Neural progenitor cell (in vitro differentiated cells): Measurements from ENCODE around the gene KDELR3. TPM values are rescaled to one million over a fixed set of nuclear protein-coding genes. Genes with fewer than 3 reads are reported as not detected.

ENCODE experiments used
- DNase-seq: peaks from one replicate; pipeline ENCODE4 v3.0.0-alpha.2; 2016; ENCODE audit warnings: low spot score
- H2AFZ ChIP-seq: fragments of 200-600 bp; sonication (generic); replicated peaks from 2 replicates; pipeline ENCODE4 v1.6.1; 2016; ENCODE audit warnings: antibody characterized with exemption
- H3F3A ChIP-seq: fragments of 200-600 bp; sonication (generic); 2 replicates; pipeline ENCODE4 v1.6.1; 2016; ENCODE audit warnings: antibody characterized with exemption, low read depth
- H3K27ac ChIP-seq: fragments of 200-600 bp; sonication (generic); 2 replicates; pipeline ENCODE4 v1.5.1; 2016; ENCODE audit warnings: mild to moderate bottlenecking
- H3K27me3 ChIP-seq: fragments of 200-600 bp; sonication (generic); 2 replicates; pipeline ENCODE4 v1.6.1; 2016; ENCODE audit warnings: mild to moderate bottlenecking, moderate library complexity
- H3K36me3 ChIP-seq: fragments of 200-600 bp; sonication (generic); 2 replicates; pipeline ENCODE4 v1.5.1; 2016
- H3K4me1 ChIP-seq: fragments of 200-600 bp; sonication (generic); 2 replicates; pipeline ENCODE4 v1.6.1; 2016; ENCODE audit warnings: mixed run types
- H3K4me2 ChIP-seq: fragments of 200-600 bp; sonication (generic); 2 replicates; pipeline ENCODE4 v1.6.1; 2016
- H3K4me3 ChIP-seq: fragments of 200-600 bp; sonication (generic); 2 replicates; pipeline ENCODE4 v1.5.1; 2016
- H3K79me2 ChIP-seq: fragments of 200-600 bp; sonication (generic); 2 replicates; pipeline ENCODE4 v1.6.1; 2016; ENCODE audit warnings: low read depth
- H3K9ac ChIP-seq: fragments of 200-600 bp; sonication (generic); 2 replicates; pipeline ENCODE4 v1.6.1; 2016
- H3K9me3 ChIP-seq: fragments of 200-600 bp; sonication (generic); 2 replicates; pipeline ENCODE4 v1.5.1; 2016; ENCODE audit warnings: low read depth
- H4K20me1 ChIP-seq: fragments of 200-600 bp; sonication (generic); 2 replicates; pipeline ENCODE4 v1.6.1; 2016; ENCODE audit warnings: low read depth
- H3K27ac Mint-ChIP-seq: 3 replicates; pipeline ENCODE4 v1.8.0; 2021; ENCODE audit warnings: mixed read lengths
- H3K27me3 Mint-ChIP-seq: 2 replicates; pipeline ENCODE4 v1.8.0; 2022; ENCODE audit warnings: low read depth, mild to moderate bottlenecking, inconsistent platforms, moderate library complexity, mixed read lengths; ENCODE audit not compliant: insufficient read depth
- H3K36me3 Mint-ChIP-seq: 3 replicates; pipeline ENCODE4 v1.8.0; 2021; ENCODE audit warnings: mixed read lengths
- H3K4me1 Mint-ChIP-seq: 3 replicates; pipeline ENCODE4 v1.8.0; 2021; ENCODE audit warnings: mixed read lengths
- H3K4me3 Mint-ChIP-seq: 3 replicates; pipeline ENCODE4 v1.8.0; 2021; ENCODE audit warnings: mild to moderate bottlenecking, moderate library complexity, mixed read lengths
- H3K9me3 Mint-ChIP-seq: 3 replicates; pipeline ENCODE4 v1.8.0; 2020; ENCODE audit warnings: mixed read lengths
- CTCF ChIP-seq: fragments of 200-600 bp; sonication (generic); IDR thresholded peaks from 2 replicates; pipeline ENCODE4 v1.5.1; 2017; ENCODE audit warnings: antibody characterized with exemption, mild to moderate bottlenecking
- EZH2 ChIP-seq: fragments of 200-600 bp; sonication (generic); IDR thresholded peaks from 2 replicates; pipeline ENCODE4 v1.6.1; 2017; ENCODE audit warnings: antibody characterized with exemption, mild to moderate bottlenecking, moderate library complexity
- EZH2phosphoT487 ChIP-seq: fragments of 200-600 bp; sonication (generic); IDR thresholded peaks from 2 replicates; pipeline ENCODE4 v1.6.1; 2017; ENCODE audit warnings: antibody characterized with exemption
- total RNA-seq: library from RNA; depleted of rRNA; stranded (reverse); fragments of >200 nt; gene quantifications from 2 replicates; pipeline ENCODE4 v1.2.3, GENCODE V29; 2015; ENCODE audit warnings: low replicate concordance

Gene KDELR3
- total RNA-seq, 1 donor from 2014 or later: 3.4 TPM

GRCh38 chr22:38518620-38519019 is 50.7 kb downstream of the KDELR3 start:
- Histone ChIP-seq H3K9me3 (no peaks in the 10 kb centered on the region), H3K36me3 (no peaks in the 10 kb centered on the region), H3K27me3 (no peaks in the 10 kb centered on the region), H3F3A (no peaks in the 10 kb centered on the region), H3K4me2 (no peak overlapping the region), H4K20me1 (no peaks in the 10 kb centered on the region), H3K9ac (no peak overlapping the region), H3K27ac (no peak overlapping the region), H3K79me2 (no peaks in the 10 kb centered on the region), H3K4me1 (no peaks in the 10 kb centered on the region), H3K4me3 (no peak overlapping the region), H2AFZ (no peak overlapping the region)
- no peak for DNase-seq
- H3K9me3 Mint-ChIP-seq: no peaks in the 10 kb centered on the region
- H3K4me3 Mint-ChIP-seq: no peak overlapping the region
- TF ChIP-seq EZH2phosphoT487 (no peak), CTCF (no peak), EZH2 (no peak)
- no peak overlapping the region for H3K27ac Mint-ChIP-seq
- no peaks in the 10 kb centered on the region for H3K36me3 Mint-ChIP-seq
- H3K4me1 Mint-ChIP-seq: no peaks in the 10 kb centered on the region
- peaks cover 3% of the 10 kb centered on the region for H3K27me3 Mint-ChIP-seq

GRCh38 chr22:38519453-38520250 is 51.8 kb downstream of the KDELR3 start:
- Histone ChIP-seq H3K4me1 (no peaks in the 10 kb centered on the region), H2AFZ (no peak overlapping the region), H3K36me3 (no peaks in the 10 kb centered on the region), H3K79me2 (no peaks in the 10 kb centered on the region), H3K4me2 (no peak overlapping the region), H3K4me3 (no peak overlapping the region), H3K9ac (no peak overlapping the region), H3K27ac (no peak overlapping the region), H4K20me1 (no peaks in the 10 kb centered on the region), H3K9me3 (no peaks in the 10 kb centered on the region), H3F3A (no peaks in the 10 kb centered on the region), H3K27me3 (no peaks in the 10 kb centered on the region)
- no peak overlapping the region for H3K4me3 Mint-ChIP-seq
- peaks cover 3% of the 10 kb centered on the region for H3K27me3 Mint-ChIP-seq
- H3K9me3 Mint-ChIP-seq: no peaks in the 10 kb centered on the region
- no peaks in the 10 kb centered on the region for H3K36me3 Mint-ChIP-seq
- no peaks in the 10 kb centered on the region for H3K4me1 Mint-ChIP-seq
- no peak for DNase-seq
- TF ChIP-seq EZH2 (no peak), EZH2phosphoT487 (no peak), CTCF (no peak)
- H3K27ac Mint-ChIP-seq: no peak overlapping the region

GRCh38 chr22:38523029-38523428 is 55.1 kb downstream of the KDELR3 start:
- Mint-ChIP-seq H3K27ac (no peak overlapping the region), H3K27me3 (peaks cover 3% of the 10 kb centered on the region), H3K36me3 (no peaks in the 10 kb centered on the region), H3K9me3 (no peaks in the 10 kb centered on the region), H3K4me1 (no peaks in the 10 kb centered on the region), H3K4me3 (no peak overlapping the region)
- no peak overlapping the region for H3K4me2 ChIP-seq
- no peak overlapping the region for H3K4me3 ChIP-seq
- no peaks in the 10 kb centered on the region for H4K20me1 ChIP-seq
- no peak for DNase-seq
- no peak overlapping the region for H3K27ac ChIP-seq
- no peaks in the 10 kb centered on the region for H3K36me3 ChIP-seq
- no peak for TF ChIP-seq EZH2
- no peak for TF ChIP-seq CTCF
- no peak for TF ChIP-seq EZH2phosphoT487
- H2AFZ ChIP-seq: no peak overlapping the region
- no peaks in the 10 kb centered on the region for H3K27me3 ChIP-seq
- H3K4me1 ChIP-seq: no peaks in the 10 kb centered on the region
- H3K79me2 ChIP-seq: no peaks in the 10 kb centered on the region
- no peaks in the 10 kb centered on the region for H3F3A ChIP-seq
- no peak overlapping the region for H3K9ac ChIP-seq
- no peaks in the 10 kb centered on the region for H3K9me3 ChIP-seq
